ENCODE results near the gene ZNF644.

The ZNF644 gene

GRCh38 chr1:90926971-90927370 is 94.9 kb downstream of the ZNF644 start:
- TF ChIP-seq, protein P1, sequence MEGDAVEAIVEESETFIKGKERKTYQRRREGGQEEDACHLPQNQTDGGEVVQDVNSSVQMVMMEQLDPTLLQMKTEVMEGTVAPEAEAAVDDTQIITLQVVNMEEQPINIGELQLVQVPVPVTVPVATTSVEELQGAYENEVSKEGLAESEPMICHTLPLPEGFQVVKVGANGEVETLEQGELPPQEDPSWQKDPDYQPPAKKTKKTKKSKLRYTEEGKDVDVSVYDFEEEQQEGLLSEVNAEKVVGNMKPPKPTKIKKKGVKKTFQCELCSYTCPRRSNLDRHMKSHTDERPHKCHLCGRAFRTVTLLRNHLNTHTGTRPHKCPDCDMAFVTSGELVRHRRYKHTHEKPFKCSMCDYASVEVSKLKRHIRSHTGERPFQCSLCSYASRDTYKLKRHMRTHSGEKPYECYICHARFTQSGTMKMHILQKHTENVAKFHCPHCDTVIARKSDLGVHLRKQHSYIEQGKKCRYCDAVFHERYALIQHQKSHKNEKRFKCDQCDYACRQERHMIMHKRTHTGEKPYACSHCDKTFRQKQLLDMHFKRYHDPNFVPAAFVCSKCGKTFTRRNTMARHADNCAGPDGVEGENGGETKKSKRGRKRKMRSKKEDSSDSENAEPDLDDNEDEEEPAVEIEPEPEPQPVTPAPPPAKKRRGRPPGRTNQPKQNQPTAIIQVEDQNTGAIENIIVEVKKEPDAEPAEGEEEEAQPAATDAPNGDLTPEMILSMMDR (IDR thresholded peaks at IDR 0.05; ENCODE audit: extremely low read depth, insufficient read depth, missing control alignments) = no peak
- DNase-seq (ENCODE audit: low spot score) = no peak
- in situ Hi-C loops (cut with MboI; ENCODE audit: low pct_unique_long_range_greater_than_20kb, low sequenced_read_pairs, unreplicated experiment) = no loop called here

GRCh38 chr1:90925928-90926869 is 95.6 kb downstream of the ZNF644 start:
- in situ Hi-C loops (cut with MboI; ENCODE audit: low pct_unique_long_range_greater_than_20kb, low sequenced_read_pairs, unreplicated experiment) = no loop called here
- TF ChIP-seq, protein P1 (IDR thresholded peaks at IDR 0.05; ENCODE audit: extremely low read depth, insufficient read depth, missing control alignments) = no peak
- no peak for DNase-seq (ENCODE audit: low spot score)

- DNase-seq (ENCODE audit: low spot score) = no peak
- TF ChIP-seq, protein P1 (IDR thresholded peaks at IDR 0.05; ENCODE audit: extremely low read depth, insufficient read depth, missing control alignments) = no peak
Observed at GRCh38 chr1:90924982-90925381, 96.9 kb downstream of the ZNF644 start.

DNA sequence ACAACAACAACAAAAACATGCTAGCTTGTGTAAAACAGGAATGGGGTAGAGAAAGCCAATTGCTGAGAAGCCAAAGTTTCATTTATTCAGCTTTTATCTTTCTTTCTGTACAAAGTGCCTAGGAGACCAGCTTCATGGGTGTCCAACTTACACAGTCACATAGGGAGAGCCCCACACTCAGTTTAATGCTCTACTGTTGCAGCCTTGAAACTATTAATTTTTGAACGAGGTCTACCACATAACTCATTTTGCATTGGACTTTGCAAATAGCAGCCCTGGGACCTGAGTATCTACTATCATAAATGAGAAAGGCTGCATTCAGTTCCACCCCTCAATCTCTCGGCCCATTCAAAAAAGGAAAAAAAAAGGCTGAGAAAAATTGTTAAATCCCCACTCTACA is 98.8 kb downstream of the ZNF644 start:
- in situ Hi-C loops (cut with MboI; ENCODE audit: low pct_unique_long_range_greater_than_20kb, low sequenced_read_pairs, unreplicated experiment) = no loop called here
- DNase-seq (ENCODE audit: low spot score) = no peak

More at GRCh38 chr1:90924982-90925381, 96.9 kb downstream of the ZNF644 start:
- in situ Hi-C loops (cut with MboI; ENCODE audit: low pct_unique_long_range_greater_than_20kb, low sequenced_read_pairs, unreplicated experiment) = no loop called here

DNA sequence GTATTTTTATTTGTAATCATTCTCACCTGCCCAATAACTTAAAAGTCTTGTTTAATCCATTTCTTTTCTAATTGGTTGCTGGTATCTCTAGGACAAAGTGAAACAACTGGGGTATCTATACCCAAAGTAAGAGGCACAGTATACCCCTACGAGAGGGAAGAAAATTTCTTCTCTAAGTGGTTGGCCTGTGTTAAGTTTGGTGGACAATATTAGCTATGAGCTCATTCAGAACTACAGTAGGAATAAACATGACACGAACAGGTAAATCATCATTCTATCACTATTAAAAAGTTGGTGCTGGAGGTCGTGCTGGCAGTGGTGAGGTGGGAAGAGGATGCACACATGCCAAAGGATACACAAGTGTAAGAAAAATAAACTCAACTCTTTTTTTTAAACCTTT is 99.6 kb downstream of the ZNF644 start:
- in situ Hi-C loops (cut with MboI; ENCODE audit: low pct_unique_long_range_greater_than_20kb, low sequenced_read_pairs, unreplicated experiment) = no loop called here
- DNase-seq (ENCODE audit: low spot score) = no peak
- TF ChIP-seq, protein P1 (IDR thresholded peaks at IDR 0.05; ENCODE audit: extremely low read depth, insufficient read depth, missing control alignments) = no peak

More for the DNA sequence above, 98.8 kb downstream of the ZNF644 start:
- TF ChIP-seq, protein P1 (IDR thresholded peaks at IDR 0.05; ENCODE audit: extremely low read depth, insufficient read depth, missing control alignments) = no peak

- no peak for DNase-seq (ENCODE audit: low spot score)
- TF ChIP-seq, protein P1 (IDR thresholded peaks at IDR 0.05; ENCODE audit: extremely low read depth, insufficient read depth, missing control alignments) = no peak
- in situ Hi-C loops (cut with MboI; ENCODE audit: low pct_unique_long_range_greater_than_20kb, low sequenced_read_pairs, unreplicated experiment) = no loop called here
Observed at GRCh38 chr1:90919900-90920299, 101.9 kb downstream of the ZNF644 start.
